SK-N-MC (cell line): Measurements from ENCODE around the gene CLSTN3.

Experiments
- EZH2 ChIP-seq: fragments of 200-600 bp; sonication (generic); IDR thresholded peaks from one replicate; pipeline ENCODE4 v1.6.1; 2017; ENCODE audit warnings: antibody characterized with exemption
- POLR2AphosphoS5 ChIP-seq: IDR thresholded peaks from 2 replicates; pipeline ENCODE4 v1.6.1; 2012; ENCODE audit warnings: mild to moderate bottlenecking, low read depth, low read length, borderline replicate concordance

DNA sequence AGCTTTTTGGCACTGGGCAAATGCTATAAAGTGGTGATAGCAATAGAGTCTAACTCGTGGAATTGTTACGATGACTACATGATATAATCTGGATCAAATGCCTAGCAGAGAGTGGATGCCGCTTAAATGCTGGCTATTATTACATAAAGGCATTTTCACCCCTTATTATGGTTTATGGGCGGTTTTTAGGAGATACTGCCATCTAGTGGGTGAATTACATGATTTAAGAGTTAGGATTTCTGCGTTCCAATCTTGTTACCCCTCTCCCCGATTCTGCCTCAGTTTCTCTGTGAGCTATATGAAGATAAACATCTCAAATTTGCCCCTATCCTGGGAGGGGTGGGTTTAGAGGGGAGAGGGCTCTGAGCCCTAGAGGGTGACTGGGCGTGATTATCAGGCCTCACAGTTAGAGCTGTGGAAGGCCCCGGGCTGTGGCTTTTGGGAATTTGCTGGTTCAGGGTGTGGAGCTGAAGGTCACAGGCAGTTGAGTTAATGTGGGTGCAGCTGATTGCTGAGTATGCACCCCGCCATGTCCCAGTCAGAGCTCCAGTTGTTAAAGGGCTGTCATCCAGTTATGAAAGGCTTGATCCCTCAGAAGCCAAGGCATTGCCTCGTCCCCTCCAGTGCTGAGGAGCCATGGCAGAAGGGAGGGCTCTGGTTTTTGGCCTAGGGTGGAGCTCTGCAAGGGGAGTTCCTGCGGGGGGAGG is 14.4 kb downstream of the CLSTN3 start:
- no peak for TF ChIP-seq POLR2AphosphoS5
- no peak for TF ChIP-seq EZH2
